BLaER1 (cell line): ENCODE measurements around the gene PIK3R1.
A peak's percentile ranks its signal among the peaks of the same experiment; 100 is the strongest.

ENCODE experiments used
- H3K27ac ChIP-seq: shearing (Covaris generic); formaldehyde crosslinking; 2 replicates; pipeline ENCODE4 v1.8.1; 2022
- H3K27me3 ChIP-seq: shearing (Covaris generic); formaldehyde crosslinking; 2 replicates; pipeline ENCODE4 v1.8.1; 2022
- H3K36me3 ChIP-seq: shearing (Covaris generic); formaldehyde crosslinking; 2 replicates; pipeline ENCODE4 v1.8.1; 2022
- H3K4me1 ChIP-seq: shearing (Covaris generic); formaldehyde crosslinking; 2 replicates; pipeline ENCODE4 v1.8.1; 2022
- H3K4me2 ChIP-seq: shearing (Covaris generic); formaldehyde crosslinking; 2 replicates; pipeline ENCODE4 v1.8.1; 2022
- H3K4me3 ChIP-seq: shearing (Covaris generic); formaldehyde crosslinking; 2 replicates; pipeline ENCODE4 v1.8.1; 2022
- H3K9ac ChIP-seq: shearing (Covaris generic); formaldehyde crosslinking; 2 replicates; pipeline ENCODE4 v1.8.1; 2022
- H3K9me3 ChIP-seq: shearing (Covaris generic); formaldehyde crosslinking; 2 replicates; pipeline ENCODE4 v1.8.1; 2022
- H4K20me1 ChIP-seq: shearing (Covaris generic); formaldehyde crosslinking; 2 replicates; pipeline ENCODE4 v1.8.1; 2022
- Cebpa-rat ChIP-seq: shearing (Covaris generic); IDR thresholded peaks from 2 replicates; pipeline ENCODE4 v1.8.1; 2022

The PIK3R1 gene

GRCh38 chr5:68255305-68256120 lies 40.0 kb downstream of the PIK3R1 start:
- TF ChIP-seq Cebpa-rat = no peak
- Histone ChIP-seq H3K4me1 (peaks cover 70% of the 10 kb centered on the region), H3K27ac (no peak overlapping the region)

GRCh38 chr5:68257210-68257609 lies 41.7 kb downstream of the PIK3R1 start:
- H3K4me1 ChIP-seq = peaks cover 67% of the 10 kb centered on the region

More at GRCh38 chr5:68255305-68256120, 40.0 kb downstream of the PIK3R1 start:
- H3K9me3 ChIP-seq = no peaks in the 10 kb centered on the region
- H3K36me3 ChIP-seq = peaks cover 39% of the 10 kb centered on the region
- H3K4me3 ChIP-seq = no peak overlapping the region
- H3K27me3 ChIP-seq = no peaks in the 10 kb centered on the region
- H3K9ac ChIP-seq = no peak overlapping the region
- peak overlapping the region; percentile 55 for H3K4me2 ChIP-seq
- peaks cover 100% of the 10 kb centered on the region for H4K20me1 ChIP-seq

GRCh38 chr5:68258531-68258930 lies 43.0 kb downstream of the PIK3R1 start:
- Histone ChIP-seq H3K9ac (no peak overlapping the region), H3K4me1 (peaks cover 58% of the 10 kb centered on the region), H3K4me2 (no peak overlapping the region), H3K27ac (no peak overlapping the region), H3K4me3 (no peak overlapping the region), H3K36me3 (peaks cover 42% of the 10 kb centered on the region), H3K9me3 (no peaks in the 10 kb centered on the region), H4K20me1 (peaks cover 90% of the 10 kb centered on the region), H3K27me3 (no peaks in the 10 kb centered on the region)
- no peak for TF ChIP-seq Cebpa-rat

More at GRCh38 chr5:68257210-68257609, 41.7 kb downstream of the PIK3R1 start:
- peaks cover 42% of the 10 kb centered on the region for H3K36me3 ChIP-seq
- H3K9ac ChIP-seq = no peak overlapping the region
- H3K9me3 ChIP-seq = no peaks in the 10 kb centered on the region
- no peaks in the 10 kb centered on the region for H3K27me3 ChIP-seq
- no peak overlapping the region for H3K4me3 ChIP-seq
- no peak for TF ChIP-seq Cebpa-rat
- H4K20me1 ChIP-seq = peaks cover 99% of the 10 kb centered on the region
- H3K27ac ChIP-seq = no peak overlapping the region
- no peak overlapping the region for H3K4me2 ChIP-seq

- H4K20me1 ChIP-seq = peaks cover 90% of the 10 kb centered on the region
- no peak overlapping the region for H3K4me2 ChIP-seq
- H3K27me3 ChIP-seq = no peaks in the 10 kb centered on the region
- peaks cover 42% of the 10 kb centered on the region for H3K36me3 ChIP-seq
- H3K4me1 ChIP-seq = peaks cover 60% of the 10 kb centered on the region
- no peak overlapping the region for H3K27ac ChIP-seq
- H3K4me3 ChIP-seq = no peak overlapping the region
- TF ChIP-seq Cebpa-rat = no peak
- H3K9me3 ChIP-seq = no peaks in the 10 kb centered on the region
- H3K9ac ChIP-seq = no peak overlapping the region
Measured at GRCh38 chr5:68259700-68260099, 44.1 kb downstream of the PIK3R1 start.

GRCh38 chr5:68260467-68260866 lies 44.9 kb downstream of the PIK3R1 start:
- H3K36me3 ChIP-seq = peaks cover 42% of the 10 kb centered on the region
- no peak overlapping the region for H3K4me2 ChIP-seq
- no peak overlapping the region for H3K9ac ChIP-seq
- no peaks in the 10 kb centered on the region for H3K27me3 ChIP-seq
- no peak for TF ChIP-seq Cebpa-rat
- no peaks in the 10 kb centered on the region for H3K9me3 ChIP-seq
- H3K4me1 ChIP-seq = peaks cover 60% of the 10 kb centered on the region
- H3K4me3 ChIP-seq = no peak overlapping the region
- no peak overlapping the region for H3K27ac ChIP-seq
- peaks cover 90% of the 10 kb centered on the region for H4K20me1 ChIP-seq

- Histone ChIP-seq H3K4me1 (peaks cover 60% of the 10 kb centered on the region), H3K27me3 (no peaks in the 10 kb centered on the region), H3K9me3 (no peaks in the 10 kb centered on the region), H3K36me3 (peaks cover 40% of the 10 kb centered on the region), H3K4me2 (0 out of 2 replicates have a peak overlapping the region, but pooled peaks have one; percentile 8), H3K4me3 (no peak overlapping the region), H4K20me1 (peaks cover 90% of the 10 kb centered on the region), H3K27ac (peak overlapping the region; percentile 12; the same call in 1 of the 2 replicates), H3K9ac (no peak overlapping the region)
- no peak for TF ChIP-seq Cebpa-rat
Measured at GRCh38 chr5:68261169-68261568, 45.6 kb downstream of the PIK3R1 start.

- Histone ChIP-seq H4K20me1 (peaks cover 90% of the 10 kb centered on the region), H3K4me2 (0 out of 2 replicates have a peak overlapping the region, but pooled peaks have one; percentile 8), H3K27ac (peak overlapping the region; percentile 12; the same call in 1 of the 2 replicates), H3K9me3 (no peaks in the 10 kb centered on the region), H3K9ac (no peak overlapping the region), H3K4me3 (no peak overlapping the region), H3K4me1 (peaks cover 64% of the 10 kb centered on the region), H3K27me3 (no peaks in the 10 kb centered on the region), H3K36me3 (peaks cover 36% of the 10 kb centered on the region)
- TF ChIP-seq Cebpa-rat = no peak
Measured at GRCh38 chr5:68261569-68262065, 46.1 kb downstream of the PIK3R1 start.

GRCh38 chr5:68264024-68264956 lies 48.7 kb downstream of the PIK3R1 start:
- peaks cover 78% of the 10 kb centered on the region for H3K4me1 ChIP-seq
- peaks cover 20% of the 10 kb centered on the region for H3K36me3 ChIP-seq
- no peaks in the 10 kb centered on the region for H3K27me3 ChIP-seq
- H3K27ac ChIP-seq = 0 out of 2 replicates have a peak overlapping the region, but pooled peaks have one; percentile 1
- no peak overlapping the region for H3K4me3 ChIP-seq
- no peak for TF ChIP-seq Cebpa-rat
- peaks cover 90% of the 10 kb centered on the region for H4K20me1 ChIP-seq
- H3K9ac ChIP-seq = no peak overlapping the region
- H3K4me2 ChIP-seq = peak overlapping the region; percentile 55
- H3K9me3 ChIP-seq = no peaks in the 10 kb centered on the region

- peaks cover 67% of the 10 kb centered on the region for H3K4me1 ChIP-seq
- H3K4me2 ChIP-seq = peak overlapping the region; percentile 55
- peaks cover 90% of the 10 kb centered on the region for H4K20me1 ChIP-seq
Measured at GRCh38 chr5:68265347-68265746, 49.8 kb downstream of the PIK3R1 start.

More at GRCh38 chr5:68265347-68265746, 49.8 kb downstream of the PIK3R1 start:
- Histone ChIP-seq H3K9me3 (no peaks in the 10 kb centered on the region), H3K9ac (no peak overlapping the region), H3K36me3 (peaks cover 13% of the 10 kb centered on the region), H3K27me3 (no peaks in the 10 kb centered on the region), H3K4me3 (no peak overlapping the region), H3K27ac (no peak overlapping the region)
- no peak for TF ChIP-seq Cebpa-rat
